Prostate gland (tissue), 2 donors: ENCODE data around the gene TIGD2.

Source experiments
- CTCF ChIP-seq, 4 experiments: fragments of 200-600 bp in 2 of 4; fragments of 450-650 bp in 2 of 4; sonication (generic) in 2 of 4; IDR thresholded peaks; 1 replicate in 3 of 4; 2 replicates in 1 of 4; pipeline ENCODE4 v1.5.1; 2016 to 2019; ENCODE audit warnings: antibody characterized with exemption in 4 of 4, mild to moderate bottlenecking in 2 of 4, moderate library complexity in 2 of 4
- POLR2AphosphoS5 ChIP-seq: sonication (generic); formaldehyde crosslinking; IDR thresholded peaks from one replicate; pipeline ENCODE4 v1.6.1; 2017; ENCODE audit warnings: antibody characterized with exemption

GRCh38 chr4:89077761-89078160, 33.6 kb upstream of the TIGD2 start:
- TF ChIP-seq POLR2AphosphoS5 (no peak), CTCF (IDR thresholded peaks at IDR 0.05) (no peak)
